ENCODE measurements around the gene KCNJ3. TPM values are rescaled to one million over a fixed set of nuclear protein-coding genes. Genes with fewer than 3 reads are reported as not detected.

Gene KCNJ3
- total and polyA plus RNA-seq, 7 donors = 0.04 to 1.0 (median 0.22) TPM; not detected in 2

- TF ChIP-seq CTCF (IDR thresholded peaks at IDR 0.05) = no peak
- no peak overlapping the region for H3K27ac ChIP-seq
These were observed 25.8 kb downstream of the KCNJ3 start for GRCh38 chr2:154724194-154724797.

GRCh38 chr2:154740361-154740760 lies 41.9 kb downstream of the KCNJ3 start:
- DNase-seq = no peak
- Histone ChIP-seq H3K4me1 (no peaks in the 10 kb centered on the region), H3K27me3 (ENCODE audit: insufficient read depth in 3 of 3, low read length in 2 of 3) (no peaks in the 10 kb centered on the region), H3K4me3 (no peak overlapping the region), H3K27ac (no peak overlapping the region), H3K9me3 (peaks cover 6% of the 10 kb centered on the region), H3K36me3 (ENCODE audit: insufficient read depth in 1 of 2, low read depth in 1 of 2) (no peaks in the 10 kb centered on the region)
- TF ChIP-seq CTCF (IDR thresholded peaks at IDR 0.05) = no peak
- 21 to 39% (median 21%) methylated on average over 2 of the region's 2 CpGs for WGBS, 3 donors
- intact Hi-C loops (cut with DNase I) = no loop called here
- peak in 1 of 4 donors; percentile 36 for ATAC-seq

More at GRCh38 chr2:154724194-154724797, 25.8 kb downstream of the KCNJ3 start:
- WGBS, 3 donors = 69 to 80% (median 69%) methylated on average over 6 of the region's 6 CpGs
- no peaks in the 10 kb centered on the region for H3K4me1 ChIP-seq
- H3K9me3 ChIP-seq = no peaks in the 10 kb centered on the region
- intact Hi-C loops (cut with DNase I) = no loop called here
- no peaks in the 10 kb centered on the region for H3K36me3 ChIP-seq (ENCODE audit: insufficient read depth in 1 of 2, low read depth in 1 of 2)
- H3K4me3 ChIP-seq = no peak overlapping the region
- DNase-seq (no peak), ATAC-seq (no peak)
- H3K27me3 ChIP-seq (ENCODE audit: insufficient read depth in 3 of 3, low read length in 2 of 3) = no peaks in the 10 kb centered on the region

- intact Hi-C loops (cut with DNase I) = no loop called here
- Histone ChIP-seq H3K27me3 (ENCODE audit: insufficient read depth in 3 of 3, low read length in 2 of 3) (no peaks in the 10 kb centered on the region), H3K4me1 (no peaks in the 10 kb centered on the region), H3K4me3 (no peak overlapping the region), H3K27ac (no peak overlapping the region), H3K36me3 (ENCODE audit: insufficient read depth in 1 of 2, low read depth in 1 of 2) (no peaks in the 10 kb centered on the region), H3K9me3 (no peaks in the 10 kb centered on the region)
- DNase-seq (no peak), ATAC-seq (no peak)
- WGBS, 3 donors = 26 to 47% (median 35%) methylated on average over 1 of the region's 1 CpG
- TF ChIP-seq CTCF (IDR thresholded peaks at IDR 0.05) = no peak
These were observed 60.4 kb downstream of the KCNJ3 start for GRCh38 chr2:154758871-154759270.

- Histone ChIP-seq H3K27ac (no peak overlapping the region), H3K4me3 (no peak overlapping the region), H3K9me3 (no peaks in the 10 kb centered on the region), H3K4me1 (no peaks in the 10 kb centered on the region), H3K27me3 (ENCODE audit: insufficient read depth in 3 of 3, low read length in 2 of 3) (no peaks in the 10 kb centered on the region), H3K36me3 (ENCODE audit: insufficient read depth in 1 of 2, low read depth in 1 of 2) (no peaks in the 10 kb centered on the region)
- DNase-seq = no peak
- intact Hi-C loops (cut with DNase I) = no loop called here
- no peak for TF ChIP-seq CTCF (IDR thresholded peaks at IDR 0.05)
- ATAC-seq = no peak
- 85 to 93% (median 88%) methylated on average over 2 of the region's 2 CpGs for WGBS, 3 donors
These were observed 64.1 kb downstream of the KCNJ3 start for GRCh38 chr2:154762638-154763037.

Measured in psoas muscle (tissue), 8 donors.